GM18861 (cell line): ENCODE data around the gene PHPT1.

Experiments used
- ATAC-seq: cut with Tn5 transposase; IDR thresholded peaks from one replicate; pipeline ENCODE4 v1.9.1; 2021; ENCODE audit not compliant: unreplicated experiment

PHPT1 gene

GRCh38 chr9:136847826-136848392 is 1.3 kb upstream of the PHPT1 start:
- no peak for ATAC-seq

- no peak for ATAC-seq
Observed at GRCh38 chr9:136848393-136849037, 694 bp upstream of the PHPT1 start.

- no peak for ATAC-seq
Observed at GRCh38 chr9:136849960-136850865, 1.0 kb downstream of the PHPT1 start.

GRCh38 chr9:136850866-136851775 is 1.9 kb downstream of the PHPT1 start:
- no peak for ATAC-seq

GRCh38 chr9:136851941-136852663 is 2.9 kb downstream of the PHPT1 start, which contains the start of gene MAMDC4:
MAMDC4 (plus strand) TSS chr9:136852346; CDS start chr9:136852417, 71 bp downstream.
- ATAC-seq = no peak

- ATAC-seq = no peak
Observed at GRCh38 chr9:136852664-136853595, 3.7 kb downstream of the PHPT1 start.

- no peak for ATAC-seq
Observed at GRCh38 chr9:136853596-136854112, 4.4 kb downstream of the PHPT1 start.

- ATAC-seq = no peak
Observed at GRCh38 chr9:136854113-136854841, 5.1 kb downstream of the PHPT1 start.

- ATAC-seq = no peak
Observed at GRCh38 chr9:136854842-136855460, 5.7 kb downstream of the PHPT1 start.

- ATAC-seq = no peak
Observed at GRCh38 chr9:136855461-136856078, 6.4 kb downstream of the PHPT1 start.

GRCh38 chr9:136856079-136856476 is 6.9 kb downstream of the PHPT1 start:
- no peak for ATAC-seq

GRCh38 chr9:136856541-136857141 is 7.4 kb downstream of the PHPT1 start:
- ATAC-seq = no peak

- no peak for ATAC-seq
Observed at GRCh38 chr9:136857166-136857565, 8.0 kb downstream of the PHPT1 start.

- no peak for ATAC-seq
Observed at GRCh38 chr9:136857581-136858412, 8.6 kb downstream of the PHPT1 start.

GRCh38 chr9:136858452-136858843 is 9.2 kb downstream of the PHPT1 start:
- no peak for ATAC-seq
